ENCODE measurements around the gene CCM2.

GRCh38 chr7:44965441-44965903, 34.5 kb upstream of the CCM2 start:
- no peak for TF ChIP-seq POLR2A (IDR thresholded peaks at IDR 0.05)
- no peak for TF ChIP-seq CTCF (IDR thresholded peaks at IDR 0.05)
- no peak for TF ChIP-seq EP300 (IDR thresholded peaks at IDR 0.05)

Measured in tibial nerve (tissue), 4 donors.